MM.1S (cell line): ENCODE data around the gene LRRC8E.
A peak's percentile ranks its signal among the peaks of the same experiment; 100 is the strongest.

Experiments used
- DNase-seq: peaks from one replicate; pipeline ENCODE4 v3.0.0-alpha.2; 2015
- H2AFZ ChIP-seq: fragments of 300-600 bp; sonication (generic); 2 replicates; pipeline ENCODE4 v1.6.0; 2016; ENCODE audit warnings: antibody characterized with exemption, low read length
- H3F3A ChIP-seq: fragments of 300-600 bp; sonication (generic); 2 replicates; pipeline ENCODE4 v1.6.1; 2016; ENCODE audit warnings: mild to moderate bottlenecking, antibody characterized with exemption, low read length, moderate library complexity, mixed read lengths; ENCODE audit not compliant: insufficient read depth
- H3K27ac ChIP-seq: fragments of 300-600 bp; sonication (generic); 2 replicates; pipeline ENCODE4 v1.5.1; 2016; ENCODE audit warnings: mild to moderate bottlenecking, low read length
- H3K27me3 ChIP-seq: fragments of 300-600 bp; sonication (generic); replicated peaks from 2 replicates; pipeline ENCODE4 v1.6.0; 2016; ENCODE audit warnings: low read length; ENCODE audit not compliant: insufficient read depth
- H3K36me3 ChIP-seq: fragments of 300-600 bp; sonication (generic); replicated peaks from 2 replicates; pipeline ENCODE4 v1.6.1; 2016; ENCODE audit warnings: mild to moderate bottlenecking, low read length, mixed read lengths; ENCODE audit not compliant: insufficient read depth
- H3K4me1 ChIP-seq: fragments of 300-600 bp; sonication (generic); 2 replicates; pipeline ENCODE4 v1.6.1; 2016; ENCODE audit warnings: low read length, mixed read lengths
- H3K4me2 ChIP-seq: fragments of 300-600 bp; sonication (generic); 2 replicates; pipeline ENCODE4 v1.6.0; 2016; ENCODE audit warnings: low read depth, low read length
- H3K4me3 ChIP-seq: fragments of 300-600 bp; sonication (generic); 2 replicates; pipeline ENCODE4 v1.5.1; 2016; ENCODE audit warnings: low read length, mixed read lengths
- H3K79me2 ChIP-seq: fragments of 300-600 bp; sonication (generic); 2 replicates; pipeline ENCODE4 v1.6.1; 2016; ENCODE audit warnings: mixed run types, low read length, mixed read lengths
- H3K9ac ChIP-seq: fragments of 300-600 bp; sonication (generic); 2 replicates; pipeline ENCODE4 v1.6.1; 2016; ENCODE audit warnings: low read length, mixed read lengths
- H3K9me2 ChIP-seq: fragments of 300-600 bp; sonication (generic); replicated peaks from 2 replicates; pipeline ENCODE4 v1.6.1; 2016; ENCODE audit warnings: mild to moderate bottlenecking, low read length, mixed read lengths; ENCODE audit not compliant: insufficient read depth
- H3K9me3 ChIP-seq: fragments of 300-600 bp; sonication (generic); replicated peaks from 2 replicates; pipeline ENCODE4 v1.6.1; 2016; ENCODE audit warnings: mild to moderate bottlenecking, low read length, mixed read lengths; ENCODE audit not compliant: insufficient read depth
- H4K20me1 ChIP-seq: fragments of 300-600 bp; sonication (generic); 2 replicates; pipeline ENCODE4 v1.6.1; 2016; ENCODE audit warnings: mild to moderate bottlenecking, low read length, moderate library complexity, mixed read lengths; ENCODE audit not compliant: insufficient read depth
- CTCF ChIP-seq: fragments of 300-600 bp; sonication (generic); IDR thresholded peaks from 2 replicates; pipeline ENCODE4 v1.5.1; 2016; ENCODE audit warnings: antibody characterized with exemption, low read length, mixed read lengths
- EZH2 ChIP-seq: fragments of 300-600 bp; sonication (generic); optimal IDR thresholded peaks from 2 replicates; pipeline ENCODE3; 2017; ENCODE audit warnings: low read depth, mild to moderate bottlenecking, antibody characterized with exemption, low read length, mixed read lengths
- EZH2phosphoT487 ChIP-seq: fragments of 300-600 bp; sonication (generic); IDR thresholded peaks from 2 replicates; pipeline ENCODE4 v1.6.1; 2018; ENCODE audit warnings: antibody characterized with exemption, low read length

LRRC8E gene

GRCh38 chr19:7918615-7919421 lies 30.5 kb downstream of the LRRC8E start:
- peaks cover 30% of the 10 kb centered on the region for H3K27me3 ChIP-seq
- TF ChIP-seq EZH2 (no peak), CTCF (no peak), EZH2phosphoT487 (no peak)
- peaks cover 10% of the 10 kb centered on the region; the same call in 1 of the 2 replicates for H3K4me1 ChIP-seq
- no peak for DNase-seq
- no peaks in the 10 kb centered on the region for H3K9me2 ChIP-seq
- peak overlapping the region; percentile 98; the same call in 1 of the 2 replicates for H3K4me2 ChIP-seq
- H3K9me3 ChIP-seq, result no peaks in the 10 kb centered on the region
- H4K20me1 ChIP-seq, result 0 out of 2 replicates have a peak, but pooled peaks cover 7% of the 10 kb centered on the region
- H3F3A ChIP-seq, result peaks cover 18% of the 10 kb centered on the region
- H3K27ac ChIP-seq, result no peak overlapping the region
- no peak overlapping the region; the same call in 1 of the 2 replicates for H3K9ac ChIP-seq
- H2AFZ ChIP-seq, result 0 out of 2 replicates have a peak overlapping the region, but pooled peaks have one; percentile 98
- peak overlapping the region; percentile 76 for H3K4me3 ChIP-seq
- no peaks in the 10 kb centered on the region for H3K36me3 ChIP-seq
- no peaks in the 10 kb centered on the region for H3K79me2 ChIP-seq

- DNase-seq, result peak; percentile 96
- Histone ChIP-seq H3K27me3 (peaks cover 30% of the 10 kb centered on the region), H3K9me3 (no peaks in the 10 kb centered on the region), H3K4me1 (peaks cover 10% of the 10 kb centered on the region; the same call in 1 of the 2 replicates), H3K36me3 (no peaks in the 10 kb centered on the region), H3K9ac (peak within 1 kb of the TSS; percentile 72; the same call in 1 of the 2 replicates), H3K79me2 (no peaks in the 10 kb centered on the region), H3K27ac (peak within 1 kb of the TSS; percentile 71; the same call in 1 of the 2 replicates), H2AFZ (peak within 1 kb of the TSS; percentile 98), H3F3A (peaks cover 18% of the 10 kb centered on the region), H3K9me2 (no peaks in the 10 kb centered on the region), H3K4me3 (peak within 1 kb of the TSS; percentile 76), H3K4me2 (peak within 1 kb of the TSS; percentile 98), H4K20me1 (0 out of 2 replicates have a peak, but pooled peaks cover 7% of the 10 kb centered on the region)
- TF ChIP-seq EZH2phosphoT487, result no peak
- TF ChIP-seq EZH2, result no peak
- no peak for TF ChIP-seq CTCF
Measured at GRCh38 chr19:7919610-7920518, 31.6 kb downstream of the LRRC8E start, which contains the start of gene SNAPC2. Gene SNAPC2, plus strand, starts transcription at chr19:7920338. Its CDS starts 29 bp downstream, at chr19:7920367.

GRCh38 chr19:7920519-7921301 lies 32.4 kb downstream of the LRRC8E start:
- Histone ChIP-seq H3F3A (peaks cover 13% of the 10 kb centered on the region), H3K79me2 (no peaks in the 10 kb centered on the region), H3K9me3 (no peaks in the 10 kb centered on the region), H3K4me1 (peaks cover 10% of the 10 kb centered on the region; the same call in 1 of the 2 replicates), H3K36me3 (no peaks in the 10 kb centered on the region), H3K9ac (peak overlapping the region; percentile 72; the same call in 1 of the 2 replicates), H3K4me2 (peak overlapping the region; percentile 98), H4K20me1 (0 out of 2 replicates have a peak, but pooled peaks cover 7% of the 10 kb centered on the region), H3K4me3 (peak overlapping the region; percentile 76), H3K27me3 (peaks cover 26% of the 10 kb centered on the region), H2AFZ (peak overlapping the region; percentile 98), H3K27ac (peak overlapping the region; percentile 71; the same call in 1 of the 2 replicates), H3K9me2 (no peaks in the 10 kb centered on the region)
- peak; percentile 98 for DNase-seq
- no peak for TF ChIP-seq CTCF
- TF ChIP-seq EZH2, result no peak
- no peak for TF ChIP-seq EZH2phosphoT487
